H9 (cell line): ENCODE results near the gene LIPH. TPM values are rescaled to one million over a fixed set of nuclear protein-coding genes. Genes with fewer than 3 reads are reported as not detected.

Experiments
- DNase-seq: peaks from one replicate; pipeline ENCODE4 v3.0.0-alpha.2; 2017
- H2AFZ ChIP-seq: one replicate; pipeline ENCODE4 v1.6.1; 2013; ENCODE audit warnings: mild to moderate bottlenecking, low read length, control low read depth, moderate library complexity
- H2AK5ac ChIP-seq: 2 replicates; pipeline ENCODE4 v1.6.1; 2013; ENCODE audit warnings: low read length, control low read depth, mixed read lengths; ENCODE audit not compliant: insufficient read length
- H2BK120ac ChIP-seq: one replicate; pipeline ENCODE4 v1.6.1; 2013; ENCODE audit warnings: low read depth, mild to moderate bottlenecking, low read length, control low read depth, inconsistent platforms; ENCODE audit not compliant: poor library complexity, severe bottlenecking
- H2BK12ac ChIP-seq: 2 replicates; pipeline ENCODE4 v1.6.1; 2013; ENCODE audit warnings: low read length, control low read depth, mixed read lengths, low read depth; ENCODE audit not compliant: insufficient read length
- H2BK15ac ChIP-seq: 2 replicates; pipeline ENCODE4 v1.6.1; 2013; ENCODE audit warnings: low read depth, low read length, control low read depth
- H2BK20ac ChIP-seq: one replicate; pipeline ENCODE4 v1.6.1; 2013; ENCODE audit warnings: low read depth, mild to moderate bottlenecking, low read length, control low read depth, inconsistent platforms; ENCODE audit not compliant: poor library complexity, severe bottlenecking
- H2BK5ac ChIP-seq: 2 replicates; pipeline ENCODE4 v1.6.1; 2013; ENCODE audit warnings: low read length, control low read depth, mixed read lengths; ENCODE audit not compliant: insufficient read length
- H3K14ac ChIP-seq: 2 replicates; pipeline ENCODE4 v1.6.1; 2013; ENCODE audit warnings: low read length, control low read depth; ENCODE audit not compliant: insufficient read depth
- H3K18ac ChIP-seq: 2 replicates; pipeline ENCODE4 v1.6.1; 2013; ENCODE audit warnings: low read depth, mild to moderate bottlenecking, mixed read lengths, low read length, control low read depth; ENCODE audit not compliant: insufficient read length
- H3K23ac ChIP-seq: 2 replicates; pipeline ENCODE4 v1.6.1; 2013; ENCODE audit warnings: low read length, control low read depth, mixed read lengths, low read depth; ENCODE audit not compliant: insufficient read length
- H3K23me2 ChIP-seq: 2 replicates; pipeline ENCODE4 v1.6.1; 2013; ENCODE audit warnings: low read depth, mild to moderate bottlenecking, mixed read lengths, low read length, control low read depth; ENCODE audit not compliant: insufficient read length, poor library complexity, severe bottlenecking
- H3K27ac ChIP-seq: 2 replicates; pipeline ENCODE4 v1.5.1; 2013; ENCODE audit warnings: low read length, control low read depth, mixed read lengths, low read depth; ENCODE audit not compliant: insufficient read length
- H3K27me3 ChIP-seq: 2 replicates; pipeline ENCODE4 v1.6.1; 2013; ENCODE audit warnings: low read length, control low read depth, inconsistent platforms; ENCODE audit not compliant: insufficient read depth
- H3K4ac ChIP-seq: 2 replicates; pipeline ENCODE4 v1.6.1; 2013; ENCODE audit warnings: low read depth, mild to moderate bottlenecking, control low read depth, inconsistent platforms, low read length, moderate library complexity
- H3K4me1 ChIP-seq: 2 replicates; pipeline ENCODE4 v1.6.1; 2013; ENCODE audit warnings: low read length, control low read depth, inconsistent platforms; ENCODE audit not compliant: insufficient read depth
- H3K4me2 ChIP-seq: 2 replicates; pipeline ENCODE4 v1.6.1; 2013; ENCODE audit warnings: low read length, control low read depth, mixed read lengths; ENCODE audit not compliant: insufficient read length, insufficient read depth
- H3K56ac ChIP-seq: 2 replicates; pipeline ENCODE4 v1.6.1; 2013; ENCODE audit warnings: low read depth, mild to moderate bottlenecking, mixed read lengths, low read length, control low read depth; ENCODE audit not compliant: insufficient read length
- H3K79me1 ChIP-seq: 2 replicates; pipeline ENCODE4 v1.6.1; 2013; ENCODE audit warnings: low read depth, mild to moderate bottlenecking, moderate library complexity, low read length, control low read depth, inconsistent platforms; ENCODE audit not compliant: insufficient read depth, poor library complexity, severe bottlenecking
- H3K79me2 ChIP-seq: 2 replicates; pipeline ENCODE4 v1.6.1; 2013; ENCODE audit warnings: low read length, control low read depth, inconsistent platforms; ENCODE audit not compliant: insufficient read depth
- H3K9ac ChIP-seq: 2 replicates; pipeline ENCODE4 v1.6.1; 2013; ENCODE audit warnings: low read length, control low read depth, mixed read lengths; ENCODE audit not compliant: insufficient read length; ENCODE audit errors: extremely low read depth
- H3K9me3 ChIP-seq: one replicate; pipeline ENCODE4 v1.6.1; 2013; ENCODE audit warnings: low read depth, low read length, inconsistent platforms; ENCODE audit not compliant: control insufficient read depth
- H3T11ph ChIP-seq: one replicate; pipeline ENCODE4 v1.6.1; 2013; ENCODE audit warnings: mild to moderate bottlenecking, low read length, control low read depth, inconsistent platforms
- H4K20me1 ChIP-seq: one replicate; pipeline ENCODE4 v1.6.1; 2013; ENCODE audit not compliant: control insufficient read depth, insufficient read length, insufficient read depth
- H4K5ac ChIP-seq: 2 replicates; pipeline ENCODE4 v1.6.1; 2013; ENCODE audit warnings: low read depth, mild to moderate bottlenecking, mixed read lengths, low read length, control low read depth; ENCODE audit not compliant: insufficient read length
- H4K8ac ChIP-seq: replicated peaks from 2 replicates; pipeline ENCODE4 v1.6.1; 2013; ENCODE audit warnings: low read length, control low read depth, mixed read lengths, low read depth; ENCODE audit not compliant: insufficient read length
- H4K91ac ChIP-seq: 2 replicates; pipeline ENCODE4 v1.6.1; 2013; ENCODE audit warnings: low read depth, mild to moderate bottlenecking, moderate library complexity, mixed read lengths, low read length, control low read depth; ENCODE audit not compliant: insufficient read length
- H3K27ac Mint-ChIP-seq, 3 experiments: 2 replicates in 2 of 3; 3 replicates in 1 of 3; pipeline ENCODE4 v1.8.0; 2020 to 2021; ENCODE audit warnings: mixed read lengths in 3 of 3, mild to moderate bottlenecking in 1 of 3, moderate library complexity in 1 of 3
- H3K27me3 Mint-ChIP-seq: 2 replicates; pipeline ENCODE4 v1.8.0; 2021; ENCODE audit warnings: low read depth, mild to moderate bottlenecking, moderate library complexity, mixed read lengths
- H3K36me3 Mint-ChIP-seq, 3 experiments: 2 replicates in 2 of 3; 3 replicates in 1 of 3; pipeline ENCODE4 v1.8.0; 2020 to 2021; ENCODE audit warnings: low read depth in 3 of 3, mixed read lengths in 3 of 3; ENCODE audit not compliant: insufficient read depth in 1 of 3
- H3K4me1 Mint-ChIP-seq, 2 experiments: 2 replicates each; pipeline ENCODE4 v1.8.0; 2020; ENCODE audit warnings: mixed read lengths in 2 of 2
- H3K4me3 Mint-ChIP-seq, 2 experiments: 2 replicates in 1 of 2; 3 replicates in 1 of 2; pipeline ENCODE4 v1.8.0; 2020 to 2021; ENCODE audit warnings: mild to moderate bottlenecking in 2 of 2, mixed read lengths in 2 of 2, moderate library complexity in 1 of 2
- H3K9me3 Mint-ChIP-seq, 2 experiments: 2 replicates in 1 of 2; 3 replicates in 1 of 2; pipeline ENCODE4 v1.8.0; 2020; ENCODE audit warnings: mild to moderate bottlenecking in 2 of 2, mixed read lengths in 2 of 2, moderate library complexity in 1 of 2
- WGBS: extraction: QIAGEN DNeasy Blood & Tissue Kit; methylation state at CpG from one replicate; pipeline ENCODE4 v1.1.7; 2013; ENCODE audit warnings: missing lambda C conversion rate, low lambda C conversion rate, mixed read lengths; ENCODE audit not compliant: insufficient read length; ENCODE audit errors: extremely low coverage; 5-methylcytosine and 5-hydroxymethylcytosine counted together
- total RNA-seq: library from RNA; stranded (reverse); gene quantifications from 2 replicates; pipeline ENCODE4 v1.2.1, GENCODE V29; 2021
- TF ChIP-seq, protein P1 (sequence below): fragments of 200-600 bp; sonication (generic); conservative IDR thresholded peaks from 3 replicates; pipeline ENCODE4 v1.8.0; 2021; ENCODE audit warnings: antibody characterized with exemption, mild to moderate bottlenecking

The LIPH gene
- total RNA-seq, 1 experiment from 2014 or later, result 0.17 TPM

GRCh38 chr3:185555860-185556347 lies 3.5 kb upstream of the LIPH start:
- no CpG with 5 or more reads among the region's 1 CpG for WGBS
- peaks cover 28 to 29% of the 10 kb centered on the region in 2 experiments for H3K4me1 Mint-ChIP-seq

More at GRCh38 chr3:185555860-185556347, 3.5 kb upstream of the LIPH start:
- H3K4me1 ChIP-seq, result no peaks in the 10 kb centered on the region
- no peak overlapping the region for H4K8ac ChIP-seq
- no peaks in the 10 kb centered on the region for H3K9me3 Mint-ChIP-seq
- no peak overlapping the region for H3K27ac Mint-ChIP-seq
- H3K14ac ChIP-seq, result no peak overlapping the region
- peaks cover 2% of the 10 kb centered on the region for H3K27me3 Mint-ChIP-seq
- H3K18ac ChIP-seq, result no peak overlapping the region
- H3K79me1 ChIP-seq, result no peaks in the 10 kb centered on the region
- no peak overlapping the region for H3K4ac ChIP-seq
- no peak overlapping the region for H4K91ac ChIP-seq
- no peaks in the 10 kb centered on the region for H3K79me2 ChIP-seq
- no peaks in the 10 kb centered on the region for H3K23me2 ChIP-seq
- no peak overlapping the region for H3T11ph ChIP-seq
- no peak overlapping the region for H3K4me2 ChIP-seq
- no peak overlapping the region for H3K56ac ChIP-seq
- no peaks in the 10 kb centered on the region; a peak in 1 of 7 replicates for H3K36me3 Mint-ChIP-seq
- no peak overlapping the region for H3K27ac ChIP-seq
- H3K23ac ChIP-seq, result no peak overlapping the region
- H2AFZ ChIP-seq, result no peak overlapping the region
- H2BK15ac ChIP-seq, result no peak overlapping the region
- no peak overlapping the region for H2BK120ac ChIP-seq
- TF ChIP-seq, protein P1, sequence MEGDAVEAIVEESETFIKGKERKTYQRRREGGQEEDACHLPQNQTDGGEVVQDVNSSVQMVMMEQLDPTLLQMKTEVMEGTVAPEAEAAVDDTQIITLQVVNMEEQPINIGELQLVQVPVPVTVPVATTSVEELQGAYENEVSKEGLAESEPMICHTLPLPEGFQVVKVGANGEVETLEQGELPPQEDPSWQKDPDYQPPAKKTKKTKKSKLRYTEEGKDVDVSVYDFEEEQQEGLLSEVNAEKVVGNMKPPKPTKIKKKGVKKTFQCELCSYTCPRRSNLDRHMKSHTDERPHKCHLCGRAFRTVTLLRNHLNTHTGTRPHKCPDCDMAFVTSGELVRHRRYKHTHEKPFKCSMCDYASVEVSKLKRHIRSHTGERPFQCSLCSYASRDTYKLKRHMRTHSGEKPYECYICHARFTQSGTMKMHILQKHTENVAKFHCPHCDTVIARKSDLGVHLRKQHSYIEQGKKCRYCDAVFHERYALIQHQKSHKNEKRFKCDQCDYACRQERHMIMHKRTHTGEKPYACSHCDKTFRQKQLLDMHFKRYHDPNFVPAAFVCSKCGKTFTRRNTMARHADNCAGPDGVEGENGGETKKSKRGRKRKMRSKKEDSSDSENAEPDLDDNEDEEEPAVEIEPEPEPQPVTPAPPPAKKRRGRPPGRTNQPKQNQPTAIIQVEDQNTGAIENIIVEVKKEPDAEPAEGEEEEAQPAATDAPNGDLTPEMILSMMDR, result no peak
- H3K9me3 ChIP-seq, result no peaks in the 10 kb centered on the region
- H4K20me1 ChIP-seq, result no peaks in the 10 kb centered on the region
- no peak for DNase-seq
- H2BK12ac ChIP-seq, result no peak overlapping the region
- H2BK20ac ChIP-seq, result no peak overlapping the region
- no peaks in the 10 kb centered on the region; the same call in 1 of the 2 replicates for H3K27me3 ChIP-seq
- H4K5ac ChIP-seq, result no peak overlapping the region
- no peak overlapping the region for H3K4me3 Mint-ChIP-seq
- no peak overlapping the region for H2AK5ac ChIP-seq
- H2BK5ac ChIP-seq, result no peak overlapping the region
- H3K9ac ChIP-seq, result no peak overlapping the region
